HepG2 (cell line): Measurements from ENCODE around the gene PSMB3. TPM values are rescaled to one million over a fixed set of nuclear protein-coding genes. Genes with fewer than 3 reads are reported as not detected.
A peak's percentile ranks its signal among the peaks of the same experiment; 100 is the strongest.

Source experiments
- ATAC-seq: fragments of 200-7000 bp; cut with Tn5 transposase; 3 replicates; pipeline ENCODE4 v1.9.1; 2020; ENCODE audit warnings: mild to moderate bottlenecking, moderate library complexity
- BruUV-seq: library from RNA; stranded (reverse); fragments of 400-500 nt; replicated peaks from 2 replicates; lab custom pipeline; 2021; lab: Mats Ljungman, UMichigan
- CTCF ChIA-PET: fragments of 300-600 bp; formaldehyde crosslinking; extraction: SDS; loops from one replicate; lab custom pipeline; 2021; ENCODE audit warnings: low total read pairs, inconsistent platforms, low intra/inter-chr PET ratio; lab: Yijun Ruan, JAX
- POLR2A ChIA-PET: fragments of 350-600 bp; sonication (Branson Sonifier 250); formaldehyde crosslinking; loops from one replicate; lab custom pipeline; 2020; ENCODE audit warnings: antibody characterized with exemption, inconsistent platforms; lab: Yijun Ruan, JAX
- DNase-seq: peaks from one replicate; pipeline ENCODE4 v3.0.0-alpha.2; 2015; ENCODE audit warnings: low spot score
- FAIRE-seq: peaks from 3 replicates; lab custom pipeline; 2011; peaks lifted over from hg19 to GRCh38; lab: Jason Lieb, UNC
- H2AFZ ChIP-seq: one replicate; pipeline ENCODE4 v1.6.1; 2011; ENCODE audit warnings: low read length, inconsistent platforms
- H3K27ac ChIP-seq: fragments of 300-600 bp; 3 replicates; pipeline ENCODE4 v1.8.0; 2011; ENCODE audit warnings: mixed run types, mild to moderate bottlenecking, mixed read lengths, low read length, inconsistent platforms; ENCODE audit not compliant: insufficient read depth; ENCODE audit errors: extremely low read length
- H3K27me3 ChIP-seq, 2 experiments: fragments of 200-600 bp in 1 of 2; 2 replicates in 1 of 2; 3 replicates in 1 of 2; pipeline versions ENCODE4 v1.6.0 to v1.8.0; 2011; ENCODE audit warnings: low read length in 2 of 2, mild to moderate bottlenecking in 2 of 2, moderate library complexity in 2 of 2, inconsistent platforms in 1 of 2; ENCODE audit not compliant: insufficient read depth in 2 of 2, control insufficient read depth in 1 of 2
- H3K36me3 ChIP-seq, 2 experiments: fragments of 200-600 bp in 1 of 2; replicated peaks in 1 of 2; 2 replicates in 1 of 2; 3 replicates in 1 of 2; pipeline versions ENCODE4 v1.5.1 to v1.8.0; 2011; ENCODE audit warnings: low read length in 2 of 2, inconsistent platforms in 1 of 2; ENCODE audit not compliant: insufficient read depth in 2 of 2, control insufficient read depth in 1 of 2
- H3K4me1 ChIP-seq: 2 replicates; pipeline ENCODE4 v1.5.1; 2012; ENCODE audit warnings: low read length, inconsistent platforms; ENCODE audit not compliant: insufficient read depth
- H3K4me2 ChIP-seq: 2 replicates; pipeline ENCODE4 v1.6.0; 2011; ENCODE audit warnings: low read depth, low read length, inconsistent platforms
- H3K4me3 ChIP-seq, 3 experiments: fragments of 200-600 bp in 1 of 3; sonication (generic), shearing (Covaris generic) in 1 of 3; replicated peaks in 1 of 3; 2 replicates each; pipeline ENCODE4 v1.5.1; 2011 to 2016; ENCODE audit warnings: low read length in 3 of 3, inconsistent platforms in 2 of 3, low read depth in 2 of 3, mild to moderate bottlenecking in 2 of 3, control low read depth in 1 of 3, mixed read lengths in 1 of 3; ENCODE audit not compliant: insufficient read depth in 1 of 3
- H3K79me2 ChIP-seq: one replicate; pipeline ENCODE4 v1.6.1; 2011; ENCODE audit warnings: low read length, inconsistent platforms; ENCODE audit not compliant: insufficient read depth
- H3K9ac ChIP-seq: 2 replicates; pipeline ENCODE4 v1.6.0; 2011; ENCODE audit warnings: mild to moderate bottlenecking, low read depth, low read length, inconsistent platforms; ENCODE audit not compliant: insufficient read depth
- H3K9me3 ChIP-seq: 2 replicates; pipeline ENCODE4 v1.5.1; 2012; ENCODE audit warnings: mild to moderate bottlenecking, low read length
- H4K20me1 ChIP-seq: 2 replicates; pipeline ENCODE4 v1.6.0; 2011; ENCODE audit warnings: inconsistent platforms, mild to moderate bottlenecking, low read length, moderate library complexity; ENCODE audit not compliant: insufficient read depth
- BRF2 ChIP-seq: sonication (generic); formaldehyde crosslinking; IDR thresholded peaks from 2 replicates; pipeline ENCODE4 v1.8.1; 2022; ENCODE audit warnings: mild to moderate bottlenecking, missing genetic modification reagents
- ERF ChIP-seq: IDR thresholded peaks from 2 replicates; pipeline ENCODE4 v1.6.1; 2018; ENCODE audit warnings: missing biosample characterization, missing genetic modification reagents
- GTF3A ChIP-seq: sonication (generic); formaldehyde crosslinking; conservative IDR thresholded peaks from 2 replicates; pipeline ENCODE4 v1.4.0; 2020; ENCODE audit warnings: mild to moderate bottlenecking, missing genetic modification reagents
- PAF1 ChIP-seq: IDR thresholded peaks from 2 replicates; pipeline ENCODE4 v1.6.1; 2016; ENCODE audit warnings: missing genetic modification reagents, missing compliant biosample characterization
- RBFOX2 ChIP-seq: fragments of 200-400 bp; formaldehyde crosslinking; IDR thresholded peaks from 2 replicates; pipeline ENCODE4 v1.6.1; 2017; ENCODE audit warnings: low read depth, mild to moderate bottlenecking, low read length
- TSC22D2 ChIP-seq: sonication (generic); formaldehyde crosslinking; IDR thresholded peaks from 2 replicates; pipeline ENCODE4 v1.5.1; 2020; ENCODE audit warnings: missing genetic modification reagents, mild to moderate bottlenecking, borderline replicate concordance
- ZMYM3 ChIP-seq: sonication (generic); formaldehyde crosslinking; IDR thresholded peaks from 2 replicates; pipeline ENCODE4 v1.5.1; 2020; ENCODE audit warnings: mild to moderate bottlenecking, missing genetic modification reagents
- ZNF143 ChIP-seq: sonication (generic); formaldehyde crosslinking; IDR thresholded peaks from 2 replicates; pipeline ENCODE4 v1.4.0; 2020; ENCODE audit warnings: missing genetic modification reagents
- ZNF510 ChIP-seq: sonication (generic); formaldehyde crosslinking; IDR thresholded peaks from 2 replicates; pipeline ENCODE4 v1.4.0; 2020; ENCODE audit warnings: low read depth, mild to moderate bottlenecking, missing genetic modification reagents
- ZNF512B ChIP-seq: sonication (generic); formaldehyde crosslinking; IDR thresholded peaks from 2 replicates; pipeline ENCODE4 v1.5.1; 2020; ENCODE audit warnings: missing genetic modification reagents, mild to moderate bottlenecking, borderline replicate concordance
- ZSCAN9 ChIP-seq: IDR thresholded peaks from 2 replicates; pipeline ENCODE4 v1.6.1; 2016; ENCODE audit warnings: borderline replicate concordance
- WGBS: methylation state at CpG from one replicate; pipeline ENCODE4 v1.1.6; 2017; ENCODE audit warnings: low lambda C conversion rate; 5-methylcytosine and 5-hydroxymethylcytosine counted together
- in situ Hi-C: cut with HindIII; loops from 2 replicates; pipeline ENCODE4 v1.10.0; 2017; ENCODE audit warnings: low pct_unique_long_range_greater_than_20kb; ENCODE audit not compliant: extremely low pct_ligation_motif_present
- intact Hi-C: fragments of 100-400 bp; cut with micrococcal nuclease; formaldehyde crosslinking; loops from one replicate; pipeline ENCODE4 v1.10.0; 2022; ENCODE audit not compliant: unreplicated experiment
- polyA plus RNA-seq, 8 experiments: library from polyadenylated mRNA; depleted of rRNA in 3 of 8; stranded (reverse) in 7 of 8; unstranded in 1 of 8; fragments of >200 nt; fragmentation: Illumina TruSeq in 4 of 8; extraction: Trizol in 4 of 8; gene quantifications; 2 replicates each; pipeline versions ENCODE4 v1.2.1 to v1.2.3, GENCODE V29; 2011 to 2016; ENCODE audit warnings: low read depth in 4 of 8, missing spikeins in 1 of 8, mixed read lengths in 1 of 8; ENCODE audit not compliant: insufficient read depth in 1 of 8
- total RNA-seq, 5 experiments: library from RNA; depleted of rRNA; stranded (reverse); fragments of >200 nt; fragmentation: Illumina TruSeq; extraction: Trizol; gene quantifications; 2 replicates each; pipeline ENCODE4 v1.2.3, GENCODE V29; 2016; ENCODE audit warnings: low read depth in 1 of 5
- TF ChIP-seq, protein P1 (sequence below): sonication (generic); IDR thresholded peaks from 2 replicates; pipeline ENCODE4 v1.6.1; 2016; ENCODE audit warnings: low read depth, borderline replicate concordance
- TF ChIP-seq, protein P2 (sequence below): IDR thresholded peaks from 2 replicates; pipeline ENCODE4 v1.6.1; 2016; ENCODE audit warnings: low read depth

The PSMB3 gene
- total and polyA plus RNA-seq, 2 of the 13 experiments (the other 11 are each of a cell fraction or from before 2014, with no cell fraction given), result 366 to 517 TPM

DNA sequence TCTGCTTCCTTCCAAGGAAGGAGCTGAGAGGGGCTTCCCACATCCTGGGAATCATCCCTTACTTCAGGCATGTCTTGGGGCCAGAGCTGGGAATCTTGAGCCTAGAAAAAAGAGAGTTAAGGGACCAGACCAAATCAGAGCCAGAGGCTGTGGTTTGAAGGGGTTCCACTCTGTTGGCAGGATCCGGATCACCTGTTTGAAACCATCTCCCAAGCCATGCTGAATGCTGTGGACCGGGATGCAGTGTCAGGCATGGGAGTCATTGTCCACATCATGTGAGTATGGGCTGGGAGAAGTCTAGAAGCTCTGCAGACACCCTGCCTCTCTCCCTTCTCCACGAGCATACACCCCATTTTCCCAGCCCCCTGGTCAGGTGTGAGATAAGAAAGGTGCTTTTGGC is 9.7 kb downstream of the PSMB3 start:
- CTCF ChIA-PET, result no interaction called here
- ATAC-seq, result no peak
- FAIRE-seq, result no peak
- 97% methylated on average over 3 of the region's 3 CpGs for WGBS
- Histone ChIP-seq H2AFZ (no peak overlapping the region), H3K4me3 (no peak overlapping the region), H3K27ac (no peak overlapping the region), H3K36me3 (peaks cover 41 to 80% of the 10 kb centered on the region in 2 experiments), H4K20me1 (no peaks in the 10 kb centered on the region), H3K79me2 (no peaks in the 10 kb centered on the region), H3K9ac (no peak overlapping the region), H3K4me1 (no peaks in the 10 kb centered on the region), H3K9me3 (no peaks in the 10 kb centered on the region), H3K4me2 (no peak overlapping the region), H3K27me3 (no peaks in the 10 kb centered on the region)
- POLR2A ChIA-PET, result no interaction called here
- in situ Hi-C loops, result loop anchor here (25.0 kb wide), 1 partner anchor 400 kb away; the partner anchor contains the start of genes ARL5C and PLXDC1
- intact Hi-C loops, result no loop called here
- TF ChIP-seq RBFOX2, result 0 out of 2 replicates have a peak, but pooled peaks have one; percentile 12
- TF ChIP-seq, protein P1, sequence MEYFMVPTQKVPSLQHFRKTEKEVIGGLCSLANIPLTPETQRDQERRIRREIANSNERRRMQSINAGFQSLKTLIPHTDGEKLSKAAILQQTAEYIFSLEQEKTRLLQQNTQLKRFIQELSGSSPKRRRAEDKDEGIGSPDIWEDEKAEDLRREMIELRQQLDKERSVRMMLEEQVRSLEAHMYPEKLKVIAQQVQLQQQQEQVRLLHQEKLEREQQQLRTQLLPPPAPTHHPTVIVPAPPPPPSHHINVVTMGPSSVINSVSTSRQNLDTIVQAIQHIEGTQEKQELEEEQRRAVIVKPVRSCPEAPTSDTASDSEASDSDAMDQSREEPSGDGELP, result no peak
- no peak for TF ChIP-seq ZSCAN9 (CRISPR knock-in tag)
- TF ChIP-seq ZMYM3 (CRISPR knock-in tag), result no peak
- TF ChIP-seq, protein P2, sequence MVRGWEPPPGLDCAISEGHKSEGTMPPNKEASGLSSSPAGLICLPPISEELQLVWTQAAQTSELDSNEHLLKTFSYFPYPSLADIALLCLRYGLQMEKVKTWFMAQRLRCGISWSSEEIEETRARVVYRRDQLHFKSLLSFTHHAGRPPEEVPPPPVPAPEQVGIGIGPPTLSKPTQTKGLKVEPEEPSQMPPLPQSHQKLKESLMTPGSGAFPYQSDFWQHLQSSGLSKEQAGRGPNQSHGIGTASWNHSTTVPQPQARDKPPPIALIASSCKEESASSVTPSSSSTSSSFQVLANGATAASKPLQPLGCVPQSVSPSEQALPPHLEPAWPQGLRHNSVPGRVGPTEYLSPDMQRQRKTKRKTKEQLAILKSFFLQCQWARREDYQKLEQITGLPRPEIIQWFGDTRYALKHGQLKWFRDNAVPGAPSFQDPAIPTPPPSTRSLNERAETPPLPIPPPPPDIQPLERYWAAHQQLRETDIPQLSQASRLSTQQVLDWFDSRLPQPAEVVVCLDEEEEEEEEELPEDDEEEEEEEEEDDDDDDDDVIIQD, result no peak
- no peak for TF ChIP-seq PAF1 (CRISPR knock-in tag)
- BruUV-seq, result no TSS peak
- no peak for DNase-seq

DNA sequence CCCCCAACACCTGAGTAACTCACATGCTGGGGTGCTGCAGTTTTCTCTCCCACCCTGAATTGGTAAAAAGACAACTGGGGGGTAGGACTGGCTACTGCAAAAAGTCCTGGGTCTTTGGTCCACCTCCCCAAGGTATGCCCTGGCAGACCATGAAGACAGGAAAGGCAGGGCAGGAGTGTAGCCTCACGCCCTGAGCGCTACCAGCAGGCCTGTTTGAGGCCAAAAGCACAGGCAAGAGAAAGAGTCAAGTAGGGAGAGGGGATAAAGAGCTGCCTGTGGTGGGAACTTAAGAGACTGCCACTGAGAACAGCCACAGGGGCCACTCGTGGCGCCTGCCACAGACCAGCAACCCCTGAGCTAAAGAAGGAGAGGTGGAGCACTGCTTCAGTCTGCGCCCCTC is 13.8 kb downstream of the PSMB3 start:
- no peaks in the 10 kb centered on the region for H3K27me3 ChIP-seq
- H3K4me2 ChIP-seq, result no peak overlapping the region
- H3K9ac ChIP-seq, result no peak overlapping the region
- in situ Hi-C loops (loop anchor here (25.0 kb wide), 1 partner anchor 396 kb away; the partner anchor contains the start of genes ARL5C and PLXDC1), intact Hi-C loops (no loop called here)
- H3K4me3 ChIP-seq, result no peak overlapping the region
- ATAC-seq (no peak), DNase-seq (no peak), FAIRE-seq (no peak)
- H3K27ac ChIP-seq, result no peak overlapping the region
- H2AFZ ChIP-seq, result no peak overlapping the region
- H4K20me1 ChIP-seq, result no peaks in the 10 kb centered on the region
- peaks cover 61 to 92% of the 10 kb centered on the region in 2 experiments for H3K36me3 ChIP-seq
- H3K79me2 ChIP-seq, result no peaks in the 10 kb centered on the region
- H3K9me3 ChIP-seq, result no peaks in the 10 kb centered on the region
- H3K4me1 ChIP-seq, result no peaks in the 10 kb centered on the region
- CTCF ChIA-PET, result no interaction called here
- no TSS peak for BruUV-seq
- 95% methylated on average over 4 of the region's 5 CpGs for WGBS
- POLR2A ChIA-PET, result no interaction called here
- TF ChIP-seq ZNF143 (CRISPR knock-in tag), result no peak
- no peak for TF ChIP-seq ZNF510 (CRISPR knock-in tag)
- TF ChIP-seq TSC22D2 (CRISPR knock-in tag), result no peak
- TF ChIP-seq BRF2 (CRISPR knock-in tag), result 0 out of 2 replicates have a peak, but pooled peaks have one; percentile 4
- no peak for TF ChIP-seq GTF3A (CRISPR knock-in tag)
- TF ChIP-seq ERF (CRISPR knock-in tag), result no peak
- TF ChIP-seq ZNF512B, result no peak
